Panc1 (cell line): ENCODE results near the gene FBXO7.

ENCODE experiments used
- POLR2AphosphoS5 ChIP-seq: IDR thresholded peaks from 2 replicates; pipeline ENCODE4 v1.6.1; 2012; ENCODE audit warnings: mild to moderate bottlenecking, low read depth, low read length, moderate library complexity
- SIN3A ChIP-seq: IDR thresholded peaks from 2 replicates; pipeline ENCODE4 v1.6.1; 2012; ENCODE audit warnings: low read depth, mild to moderate bottlenecking, low read length, moderate library complexity, borderline replicate concordance; ENCODE audit not compliant: insufficient read depth
- TCF7L2 ChIP-seq: IDR thresholded peaks from 2 replicates; pipeline ENCODE4 v1.6.1; 2011; ENCODE audit warnings: mild to moderate bottlenecking, low read depth, low read length, inconsistent platforms
- TF ChIP-seq, protein P1 (sequence below): fragments of 450-650 bp; IDR thresholded peaks from 2 replicates; pipeline ENCODE4 v1.5.1; 2017; ENCODE audit warnings: mild to moderate bottlenecking

- TF ChIP-seq, protein P1, sequence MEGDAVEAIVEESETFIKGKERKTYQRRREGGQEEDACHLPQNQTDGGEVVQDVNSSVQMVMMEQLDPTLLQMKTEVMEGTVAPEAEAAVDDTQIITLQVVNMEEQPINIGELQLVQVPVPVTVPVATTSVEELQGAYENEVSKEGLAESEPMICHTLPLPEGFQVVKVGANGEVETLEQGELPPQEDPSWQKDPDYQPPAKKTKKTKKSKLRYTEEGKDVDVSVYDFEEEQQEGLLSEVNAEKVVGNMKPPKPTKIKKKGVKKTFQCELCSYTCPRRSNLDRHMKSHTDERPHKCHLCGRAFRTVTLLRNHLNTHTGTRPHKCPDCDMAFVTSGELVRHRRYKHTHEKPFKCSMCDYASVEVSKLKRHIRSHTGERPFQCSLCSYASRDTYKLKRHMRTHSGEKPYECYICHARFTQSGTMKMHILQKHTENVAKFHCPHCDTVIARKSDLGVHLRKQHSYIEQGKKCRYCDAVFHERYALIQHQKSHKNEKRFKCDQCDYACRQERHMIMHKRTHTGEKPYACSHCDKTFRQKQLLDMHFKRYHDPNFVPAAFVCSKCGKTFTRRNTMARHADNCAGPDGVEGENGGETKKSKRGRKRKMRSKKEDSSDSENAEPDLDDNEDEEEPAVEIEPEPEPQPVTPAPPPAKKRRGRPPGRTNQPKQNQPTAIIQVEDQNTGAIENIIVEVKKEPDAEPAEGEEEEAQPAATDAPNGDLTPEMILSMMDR: no peak
- TF ChIP-seq POLR2AphosphoS5 (no peak), SIN3A (no peak), TCF7L2 (no peak)
Observed at GRCh38 chr22:32538521-32538920, 63.9 kb downstream of the FBXO7 start.
